ENCODE data around the gene ZNF629.

ZNF629 gene

DNA sequence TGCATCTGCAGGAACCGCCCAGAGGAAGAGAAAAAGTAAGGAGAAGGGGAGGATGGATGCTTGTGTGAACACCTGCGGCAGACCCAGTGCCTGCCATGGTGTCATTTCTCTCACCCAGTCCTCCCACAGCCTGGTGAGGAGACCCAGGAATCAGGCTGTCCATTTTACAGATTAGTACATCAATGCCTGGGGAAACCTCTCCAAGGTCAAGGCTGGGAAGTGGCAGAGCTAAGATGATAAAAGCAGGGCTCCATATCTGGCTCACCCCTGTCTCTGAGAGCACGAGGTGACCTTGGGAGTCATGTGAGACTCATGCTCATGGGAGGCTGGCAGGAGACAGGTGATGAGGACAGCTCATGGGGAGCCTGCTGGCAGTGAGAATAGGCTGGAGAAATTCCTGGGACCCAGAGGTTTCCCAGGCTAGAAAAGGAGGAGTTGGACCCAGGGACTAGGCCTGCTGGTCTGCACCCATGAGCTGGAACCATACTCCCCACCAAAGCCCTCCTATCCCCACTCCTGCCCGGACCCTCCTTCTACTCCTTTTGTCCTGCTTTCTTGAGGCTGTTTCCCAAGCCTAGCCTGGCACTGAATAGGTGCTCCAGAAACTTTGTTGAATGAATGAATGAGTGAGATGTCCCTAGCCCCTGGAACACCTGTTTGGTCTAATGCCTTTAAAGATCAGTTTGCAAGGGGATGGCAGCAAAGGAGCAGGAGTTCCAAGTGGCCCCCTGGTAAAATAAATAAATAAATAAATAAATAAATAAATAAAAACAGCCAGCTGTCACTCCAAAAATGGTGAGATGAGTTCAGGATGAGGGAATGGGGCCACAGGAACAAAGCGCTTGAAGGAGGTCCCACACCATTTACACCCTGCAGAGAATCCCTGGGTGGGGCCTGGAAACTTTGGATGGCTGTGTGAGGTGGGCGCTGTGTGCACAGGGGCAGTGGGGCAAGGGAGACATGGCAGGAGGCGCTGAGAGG lies 1.6 kb downstream of the ZNF629 start:
- no peak for DNase-seq

DNA sequence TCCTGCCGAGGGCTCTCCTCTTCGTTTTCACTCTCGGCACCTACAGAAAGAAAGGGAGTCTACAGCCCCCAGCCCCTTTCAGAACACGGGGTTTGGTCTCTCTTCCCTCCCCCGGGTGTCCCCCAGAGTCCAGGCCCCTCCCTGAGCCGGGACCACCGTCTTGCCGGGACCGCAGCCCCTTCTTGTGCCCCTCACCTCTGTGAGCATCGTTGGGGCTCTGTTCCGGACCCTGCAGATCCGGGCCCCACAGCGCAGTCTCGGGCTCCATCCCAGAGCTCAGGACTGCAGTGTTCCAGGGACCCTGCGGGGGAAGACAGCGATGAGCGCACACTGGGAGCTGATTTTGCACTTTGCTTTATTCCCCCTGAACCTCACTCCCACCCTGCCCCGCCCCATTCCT lies 2.8 kb downstream of the ZNF629 start:
- DNase-seq = no peak

- no peak for DNase-seq
These were observed 3.5 kb downstream of the ZNF629 start for GRCh38 chr16:30783280-30784109.

GRCh38 chr16:30782486-30783279 lies 4.3 kb downstream of the ZNF629 start:
- no peak for DNase-seq

DNA sequence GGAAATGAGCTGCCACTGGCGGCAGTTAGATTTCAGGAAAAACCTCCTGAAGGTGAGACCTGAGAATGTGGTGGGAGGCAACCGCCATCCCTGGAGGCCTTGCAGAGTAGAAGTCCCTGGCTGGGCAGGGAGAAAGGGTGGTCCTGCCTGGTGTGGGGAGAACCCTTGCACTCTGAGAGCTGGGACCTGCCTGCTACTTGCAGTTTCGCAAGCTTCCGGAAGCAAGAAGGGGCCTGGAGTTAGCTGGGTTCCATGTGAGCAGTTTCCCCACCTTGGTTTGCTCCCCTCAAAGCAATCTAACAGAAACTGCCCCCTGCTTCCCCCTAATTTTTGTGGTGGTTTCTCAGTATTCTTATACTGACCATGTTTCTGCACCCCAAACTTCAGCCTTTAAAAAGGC lies 6.5 kb downstream of the ZNF629 start:
- DNase-seq = no peak

DNA sequence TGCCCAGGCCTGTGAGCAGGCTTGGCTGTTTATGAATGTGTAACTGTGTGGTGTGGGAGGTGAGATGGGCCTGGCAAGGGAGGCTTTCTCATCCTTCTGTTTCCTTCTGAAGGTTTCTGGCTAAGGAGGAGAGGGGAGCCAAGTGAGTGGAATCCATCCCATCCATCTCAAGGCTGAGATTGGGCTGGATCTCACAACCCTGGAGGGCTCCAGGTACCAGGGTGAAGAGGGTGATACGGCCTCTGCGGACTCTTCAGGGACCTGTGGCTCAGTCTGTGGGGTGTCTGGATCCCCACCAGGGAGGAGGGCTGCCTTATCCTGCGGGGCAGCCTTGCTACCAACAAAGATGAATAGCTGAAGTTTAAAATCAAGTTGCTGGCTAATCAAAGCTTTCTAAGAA lies 7.0 kb downstream of the ZNF629 start:
- no peak for DNase-seq

- DNase-seq = no peak
These were observed 7.4 kb downstream of the ZNF629 start for GRCh38 chr16:30779596-30779995.

GRCh38 chr16:30778549-30779244 lies 8.3 kb downstream of the ZNF629 start:
- DNase-seq = peak; percentile 20

- DNase-seq = no peak
These were observed 9.3 kb downstream of the ZNF629 start for GRCh38 chr16:30777591-30778297.

DNA sequence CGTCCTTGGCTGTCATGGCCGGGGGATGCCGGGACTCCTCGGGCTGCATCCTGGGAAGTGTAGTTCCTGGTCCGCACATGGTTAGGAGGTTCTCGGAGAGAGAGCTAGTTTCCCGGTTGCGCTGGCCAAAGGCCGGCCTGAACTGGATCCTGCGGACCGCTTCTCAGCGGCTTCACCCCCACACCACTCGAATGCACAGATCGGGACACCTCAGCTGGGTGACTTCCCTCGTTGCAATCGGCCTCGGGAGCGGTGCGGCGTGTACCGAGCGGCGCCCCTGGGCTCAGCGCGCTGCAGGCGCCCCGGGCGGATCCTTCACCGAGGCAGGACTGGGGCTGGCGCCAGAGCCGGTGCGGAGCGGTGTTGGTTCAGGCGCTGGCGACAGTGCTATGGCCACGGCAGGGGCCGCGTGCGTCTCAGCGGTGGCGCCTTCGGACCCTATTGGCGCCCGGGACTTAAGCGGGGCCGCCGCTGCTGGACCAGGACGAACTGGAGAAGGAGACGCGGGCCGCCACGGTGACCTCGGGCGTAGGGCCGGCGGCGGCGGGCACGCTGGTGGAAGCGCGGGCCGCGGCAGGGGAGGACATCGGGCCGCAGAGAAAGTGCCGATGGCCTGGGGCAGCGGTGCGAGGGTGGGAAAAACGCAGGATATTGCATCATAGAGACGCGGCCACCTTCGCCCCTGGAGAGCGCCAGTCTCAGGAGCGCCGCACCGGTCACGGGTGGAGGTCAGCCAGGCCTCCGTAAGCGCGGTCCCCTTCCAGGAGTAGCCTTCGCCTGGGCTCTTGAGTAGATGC lies 11.4 kb downstream of the ZNF629 start:
- peak; percentile 82 for DNase-seq

- no peak for DNase-seq
These were observed 11.9 kb downstream of the ZNF629 start for GRCh38 chr16:30775131-30775391.

DNA sequence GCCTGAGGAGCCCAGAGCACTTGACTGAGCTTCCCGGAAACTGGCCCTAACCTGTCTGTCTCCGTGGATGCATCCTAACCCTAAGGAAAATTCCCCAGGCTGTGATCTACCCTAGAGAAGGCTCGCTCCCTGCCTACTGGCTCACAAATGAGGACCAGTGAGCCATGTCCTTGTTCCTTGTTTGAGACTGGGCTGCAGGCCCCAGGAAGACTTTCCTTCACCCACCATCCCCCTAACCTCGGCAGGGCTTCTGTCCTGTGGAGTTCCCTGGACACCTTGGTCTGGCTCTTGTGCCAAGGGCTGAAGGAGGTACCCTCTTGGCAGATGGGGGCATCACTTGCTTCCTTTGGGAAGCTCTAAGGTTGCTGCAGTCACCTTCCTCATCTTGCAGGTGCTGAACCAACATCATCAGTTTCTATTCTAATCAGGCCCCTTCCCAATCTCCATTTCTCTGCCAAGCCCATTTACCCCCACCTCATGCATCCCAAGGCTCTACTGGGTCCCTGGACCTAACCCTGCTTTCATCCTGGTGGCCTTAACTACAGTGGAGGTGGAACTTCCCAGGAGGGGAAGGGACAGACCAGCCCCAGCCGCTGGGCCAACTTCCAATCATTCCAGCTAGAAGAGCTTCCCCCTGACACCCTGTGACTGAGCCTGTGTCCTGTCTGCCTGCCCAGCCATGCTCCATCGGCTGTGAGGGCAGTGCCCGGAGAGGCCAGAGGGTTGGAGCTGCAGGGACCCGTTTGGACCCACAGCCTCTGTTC lies 12.5 kb downstream of the ZNF629 start:
- peak; percentile 20 for DNase-seq

DNA sequence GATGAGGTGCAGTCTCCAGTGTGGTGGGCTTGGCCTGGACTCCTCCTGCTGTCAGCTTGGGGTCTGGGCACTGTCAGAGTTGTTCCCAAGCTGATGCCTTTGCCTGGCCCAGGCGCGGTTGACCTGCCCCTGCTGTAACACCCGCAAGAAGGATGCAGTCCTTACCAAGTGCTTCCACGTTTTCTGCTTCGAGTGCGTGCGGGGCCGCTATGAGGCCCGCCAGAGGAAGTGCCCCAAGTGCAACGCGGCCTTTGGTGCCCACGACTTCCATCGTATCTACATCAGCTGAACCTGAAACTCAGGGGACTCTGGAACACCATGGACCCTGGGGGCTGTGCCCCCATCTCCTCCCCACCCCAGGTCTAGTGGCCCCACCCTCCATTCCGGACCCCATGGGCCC lies 13.2 kb downstream of the ZNF629 start:
- no peak for DNase-seq

DNA sequence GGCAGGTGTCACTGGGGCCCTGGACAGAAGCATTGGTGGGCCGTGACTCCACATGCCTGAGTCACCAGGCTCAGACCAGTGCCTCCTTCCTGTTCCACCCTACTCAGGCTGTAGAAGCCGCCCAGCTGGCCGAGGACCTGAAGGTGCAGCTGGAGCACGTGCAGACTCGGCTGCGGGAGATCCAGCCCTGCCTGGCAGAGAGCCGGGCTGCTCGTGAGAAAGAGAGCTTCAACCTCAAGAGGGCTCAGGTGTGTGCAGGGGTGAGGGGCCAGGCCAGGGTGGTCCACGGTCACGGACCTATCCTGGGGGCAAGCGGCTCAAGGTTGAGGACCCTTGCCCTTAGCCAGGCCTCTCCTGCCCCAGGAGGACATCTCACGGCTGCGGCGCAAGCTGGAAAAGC lies 15.3 kb downstream of the ZNF629 start:
- DNase-seq = no peak

DNA sequence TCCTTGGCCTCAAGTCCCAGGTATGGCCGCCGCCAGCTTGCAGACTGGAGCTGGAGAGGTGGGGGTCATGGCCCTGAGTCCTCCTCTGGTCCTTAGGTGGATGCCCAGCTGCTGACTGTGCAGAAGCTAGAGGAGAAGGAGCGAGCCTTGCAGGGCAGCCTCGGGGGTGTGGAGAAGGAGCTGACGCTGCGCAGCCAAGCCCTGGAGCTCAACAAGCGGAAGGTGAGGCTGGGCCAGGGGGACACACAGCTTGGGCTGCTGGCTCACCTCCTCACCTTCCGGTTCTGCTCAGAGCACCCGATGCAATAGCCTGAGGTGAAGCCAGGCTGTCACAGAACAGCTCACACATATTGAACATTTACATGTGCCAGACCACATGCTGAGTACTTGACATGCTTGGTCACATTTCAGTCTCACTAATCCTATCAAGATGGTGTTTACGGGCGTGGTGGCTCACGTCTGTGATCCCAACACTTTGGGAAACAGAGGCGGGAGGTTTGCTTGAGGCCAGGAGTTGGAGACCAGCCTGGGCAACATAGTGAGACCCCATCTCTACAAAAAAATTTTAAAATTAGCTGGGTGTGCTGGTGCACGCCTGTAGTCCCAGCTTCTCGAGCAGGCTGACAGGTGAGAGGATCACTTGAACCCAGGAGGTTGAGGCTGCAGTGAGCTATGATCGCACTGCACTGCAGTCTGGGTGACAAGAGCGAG lies 17.5 kb downstream of the ZNF629 start:
- DNase-seq = no peak

DNA sequence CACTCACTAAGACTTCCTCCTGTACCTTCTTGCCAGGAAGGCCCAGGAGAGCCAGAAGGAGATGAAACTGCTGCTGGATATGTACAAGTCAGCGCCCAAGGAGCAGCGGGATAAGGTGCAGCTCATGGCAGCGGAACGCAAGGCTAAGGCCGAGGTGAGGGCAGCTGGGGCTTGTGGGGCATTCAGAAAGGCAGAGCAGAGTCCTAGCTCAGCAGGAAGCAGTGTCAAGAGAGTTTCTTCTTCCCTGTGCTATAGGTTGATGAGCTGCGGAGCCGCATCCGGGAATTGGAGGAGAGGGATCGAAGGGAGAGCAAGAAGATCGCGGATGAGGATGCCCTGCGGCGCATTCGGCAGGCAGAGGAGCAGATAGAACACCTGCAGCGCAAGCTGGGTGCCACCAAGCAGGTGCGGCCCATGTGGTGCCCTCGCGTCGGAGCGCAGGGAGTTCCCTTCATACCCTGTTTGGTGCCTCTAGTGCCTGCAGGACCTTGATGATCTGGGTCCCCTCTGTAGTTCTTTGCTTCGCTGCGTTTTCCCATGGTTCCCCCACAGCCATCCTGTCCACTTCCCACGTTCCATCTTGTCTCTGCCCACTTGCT lies 18.3 kb downstream of the ZNF629 start:
- no peak for DNase-seq

DNA sequence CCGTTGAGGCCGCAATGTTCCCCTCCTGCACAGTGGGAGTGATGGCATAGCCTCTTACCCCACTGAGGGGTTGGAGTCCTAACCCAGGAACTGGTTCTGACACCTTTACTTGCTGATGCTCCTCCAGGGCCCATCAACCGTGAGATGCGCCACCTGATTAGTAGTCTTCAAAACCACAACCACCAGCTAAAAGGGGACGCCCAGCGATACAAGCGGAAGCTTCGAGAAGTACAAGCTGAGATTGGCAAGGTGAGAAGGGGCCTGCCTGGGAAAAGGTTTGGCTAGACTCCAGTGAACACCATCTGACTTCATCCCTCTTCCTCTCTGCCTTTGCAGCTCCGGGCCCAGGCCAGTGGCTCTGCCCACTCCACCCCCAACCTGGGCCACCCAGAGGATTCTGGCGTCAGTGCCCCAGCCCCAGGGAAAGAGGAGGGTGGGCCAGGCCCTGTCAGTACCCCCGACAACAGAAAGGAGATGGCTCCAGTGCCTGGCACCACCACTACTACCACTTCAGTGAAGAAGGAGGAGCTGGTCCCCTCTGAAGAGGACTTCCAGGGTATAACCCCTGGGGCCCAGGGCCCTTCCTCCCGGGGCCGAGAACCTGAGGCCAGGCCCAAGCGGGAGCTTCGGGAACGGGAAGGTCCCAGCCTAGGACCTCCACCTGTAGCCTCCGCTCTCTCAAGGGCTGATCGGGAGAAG lies 19.1 kb downstream of the ZNF629 start:
- no peak for DNase-seq

DNA sequence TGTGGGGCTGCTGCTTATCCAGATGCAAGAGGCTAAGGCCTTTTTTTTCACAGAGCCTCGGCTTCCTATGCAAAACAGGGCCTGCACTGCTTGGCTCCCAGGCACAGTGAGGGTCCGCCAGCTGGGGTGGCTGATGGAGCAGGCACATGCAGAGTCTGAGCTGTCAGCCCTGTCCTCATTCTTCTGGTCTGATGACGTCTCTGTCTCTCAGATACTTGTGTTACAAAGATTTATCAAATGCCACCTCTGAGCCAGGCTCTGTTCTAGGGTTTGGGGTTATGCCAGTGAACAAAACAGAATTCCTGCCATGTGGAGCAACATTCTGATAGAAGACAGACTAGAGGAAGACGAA lies 20.1 kb downstream of the ZNF629 start:
- DNase-seq = no peak

All from EL (cell line).